Measurements from ENCODE around the gene TOM1L2.

TOM1L2 gene

DNA sequence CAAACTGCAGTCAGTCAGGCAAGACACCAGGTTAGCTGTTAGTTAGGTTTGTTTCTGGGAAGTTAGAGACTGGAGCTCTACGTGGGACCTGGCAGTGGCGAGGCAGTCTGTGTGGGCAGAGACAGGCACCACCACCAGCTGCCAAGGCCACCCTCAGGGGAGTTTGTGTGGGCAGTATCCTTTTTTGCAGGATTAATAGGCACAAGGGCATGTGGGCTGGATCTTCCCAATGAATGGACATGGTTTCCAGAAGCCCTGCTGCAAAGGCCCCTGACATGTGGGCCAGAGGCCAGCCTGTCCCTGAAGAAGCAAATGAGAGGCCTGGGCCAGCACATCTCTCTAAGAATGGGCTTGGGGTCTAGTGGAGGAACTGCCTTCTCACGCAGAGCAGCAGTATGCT is 116.2 kb downstream of the TOM1L2 start:
- Histone ChIP-seq H4K5ac (ENCODE audit: low read length) (no peak overlapping the region), H2AK5ac (ENCODE audit: low read length) (no peak overlapping the region), H2BK15ac (replicated peaks; ENCODE audit: low read depth) (no peak overlapping the region), H3K4me3 (ENCODE audit: low read length) (no peak overlapping the region), H3K27ac (ENCODE audit: low read depth, low read length) (no peak overlapping the region), H3K36me3 (ENCODE audit: control insufficient read depth, insufficient read depth, low read length) (no peaks in the 10 kb centered on the region), H3K4me2 (ENCODE audit: low read length) (no peak overlapping the region), H2BK120ac (ENCODE audit: low read depth, low read length) (no peak overlapping the region), H3K18ac (ENCODE audit: low read length) (no peak overlapping the region), H3K79me2 (ENCODE audit: control insufficient read depth, insufficient read depth, low read length) (no peaks in the 10 kb centered on the region), H3K27me3 (ENCODE audit: insufficient read depth, low read length, poor library complexity) (no peaks in the 10 kb centered on the region), H3K79me1 (ENCODE audit: low read length) (no peaks in the 10 kb centered on the region), H4K8ac (ENCODE audit: low read depth, low read length) (no peak overlapping the region), H3K23ac (ENCODE audit: low read length) (no peak overlapping the region), H3K4me1 (ENCODE audit: control insufficient read depth, low read depth, low read length) (no peaks in the 10 kb centered on the region), H3K4ac (ENCODE audit: low read depth, low read length) (no peak overlapping the region), H3K9ac (ENCODE audit: low read length) (no peak overlapping the region), H3K56ac (ENCODE audit: low read length) (no peak overlapping the region), H2BK5ac (ENCODE audit: low read length) (no peak overlapping the region)
- no CpG with 5 or more reads among the region's 3 CpGs for WGBS (ENCODE audit: extremely low coverage, insufficient coverage, low lambda C conversion rate)
- no peak for DNase-seq

- Histone ChIP-seq H3K79me1 (ENCODE audit: low read length) (no peaks in the 10 kb centered on the region), H3K27me3 (ENCODE audit: insufficient read depth, low read length, poor library complexity) (no peaks in the 10 kb centered on the region), H4K8ac (ENCODE audit: low read depth, low read length) (no peak overlapping the region), H3K4me3 (ENCODE audit: low read length) (no peak overlapping the region), H2BK120ac (ENCODE audit: low read depth, low read length) (no peak overlapping the region), H3K23ac (ENCODE audit: low read length) (no peak overlapping the region), H3K4me2 (ENCODE audit: low read length) (no peak overlapping the region), H3K9ac (ENCODE audit: low read length) (no peak overlapping the region), H2BK15ac (replicated peaks; ENCODE audit: low read depth) (no peak overlapping the region), H2BK5ac (ENCODE audit: low read length) (no peak overlapping the region), H3K27ac (ENCODE audit: low read depth, low read length) (no peak overlapping the region), H2AK5ac (ENCODE audit: low read length) (no peak overlapping the region), H3K18ac (ENCODE audit: low read length) (no peak overlapping the region), H3K56ac (ENCODE audit: low read length) (no peak overlapping the region), H3K4me1 (ENCODE audit: control insufficient read depth, low read depth, low read length) (no peaks in the 10 kb centered on the region), H3K4ac (ENCODE audit: low read depth, low read length) (no peak overlapping the region), H3K36me3 (ENCODE audit: control insufficient read depth, insufficient read depth, low read length) (no peaks in the 10 kb centered on the region), H3K79me2 (ENCODE audit: control insufficient read depth, insufficient read depth, low read length) (no peaks in the 10 kb centered on the region), H4K5ac (ENCODE audit: low read length) (no peak overlapping the region)
- WGBS (ENCODE audit: extremely low coverage, insufficient coverage, low lambda C conversion rate), result no CpG with 5 or more reads among the region's 8 CpGs
- no peak for DNase-seq
These were observed 118.3 kb downstream of the TOM1L2 start for GRCh38 chr17:17853811-17854447.

GRCh38 chr17:17852930-17853329 is 119.3 kb downstream of the TOM1L2 start:
- H4K5ac ChIP-seq (ENCODE audit: low read length), result no peak overlapping the region
- no peak overlapping the region for H3K4me2 ChIP-seq (ENCODE audit: low read length)

GRCh38 chr17:17851103-17852002 is 120.8 kb downstream of the TOM1L2 start:
- Histone ChIP-seq H4K8ac (ENCODE audit: low read depth, low read length) (no peak overlapping the region), H3K4me3 (ENCODE audit: low read length) (no peak overlapping the region), H3K9ac (ENCODE audit: low read length) (no peak overlapping the region), H3K27ac (ENCODE audit: low read depth, low read length) (no peak overlapping the region), H3K79me2 (ENCODE audit: control insufficient read depth, insufficient read depth, low read length) (no peaks in the 10 kb centered on the region), H3K18ac (ENCODE audit: low read length) (no peak overlapping the region), H3K4me2 (ENCODE audit: low read length) (no peak overlapping the region), H2BK5ac (ENCODE audit: low read length) (no peak overlapping the region), H3K4me1 (ENCODE audit: control insufficient read depth, low read depth, low read length) (no peaks in the 10 kb centered on the region), H3K4ac (ENCODE audit: low read depth, low read length) (no peak overlapping the region), H3K36me3 (ENCODE audit: control insufficient read depth, insufficient read depth, low read length) (no peaks in the 10 kb centered on the region), H2AK5ac (ENCODE audit: low read length) (no peak overlapping the region), H3K23ac (ENCODE audit: low read length) (no peak overlapping the region), H2BK120ac (ENCODE audit: low read depth, low read length) (no peak overlapping the region), H4K5ac (ENCODE audit: low read length) (no peak overlapping the region), H3K27me3 (ENCODE audit: insufficient read depth, low read length, poor library complexity) (no peaks in the 10 kb centered on the region), H3K56ac (ENCODE audit: low read length) (no peak overlapping the region), H3K79me1 (ENCODE audit: low read length) (no peaks in the 10 kb centered on the region), H2BK15ac (replicated peaks; ENCODE audit: low read depth) (no peak overlapping the region)
- no CpG with 5 or more reads among the region's 21 CpGs for WGBS (ENCODE audit: extremely low coverage, insufficient coverage, low lambda C conversion rate)
- DNase-seq, result no peak

More at GRCh38 chr17:17852930-17853329, 119.3 kb downstream of the TOM1L2 start:
- Histone ChIP-seq H3K27me3 (ENCODE audit: insufficient read depth, low read length, poor library complexity) (no peaks in the 10 kb centered on the region), H3K4me1 (ENCODE audit: control insufficient read depth, low read depth, low read length) (no peaks in the 10 kb centered on the region), H3K4me3 (ENCODE audit: low read length) (no peak overlapping the region), H3K79me1 (ENCODE audit: low read length) (no peaks in the 10 kb centered on the region), H2BK120ac (ENCODE audit: low read depth, low read length) (no peak overlapping the region), H3K79me2 (ENCODE audit: control insufficient read depth, insufficient read depth, low read length) (no peaks in the 10 kb centered on the region), H4K8ac (ENCODE audit: low read depth, low read length) (no peak overlapping the region), H2BK15ac (replicated peaks; ENCODE audit: low read depth) (no peak overlapping the region), H3K27ac (ENCODE audit: low read depth, low read length) (no peak overlapping the region), H3K56ac (ENCODE audit: low read length) (no peak overlapping the region), H3K9ac (ENCODE audit: low read length) (no peak overlapping the region), H3K23ac (ENCODE audit: low read length) (peak overlapping the region; percentile 80), H2BK5ac (ENCODE audit: low read length) (no peak overlapping the region), H3K18ac (ENCODE audit: low read length) (no peak overlapping the region), H3K4ac (ENCODE audit: low read depth, low read length) (no peak overlapping the region), H3K36me3 (ENCODE audit: control insufficient read depth, insufficient read depth, low read length) (no peaks in the 10 kb centered on the region), H2AK5ac (ENCODE audit: low read length) (no peak overlapping the region)
- WGBS (ENCODE audit: extremely low coverage, insufficient coverage, low lambda C conversion rate), result no CpG with 5 or more reads among the region's 3 CpGs
- no peak for DNase-seq

DNA sequence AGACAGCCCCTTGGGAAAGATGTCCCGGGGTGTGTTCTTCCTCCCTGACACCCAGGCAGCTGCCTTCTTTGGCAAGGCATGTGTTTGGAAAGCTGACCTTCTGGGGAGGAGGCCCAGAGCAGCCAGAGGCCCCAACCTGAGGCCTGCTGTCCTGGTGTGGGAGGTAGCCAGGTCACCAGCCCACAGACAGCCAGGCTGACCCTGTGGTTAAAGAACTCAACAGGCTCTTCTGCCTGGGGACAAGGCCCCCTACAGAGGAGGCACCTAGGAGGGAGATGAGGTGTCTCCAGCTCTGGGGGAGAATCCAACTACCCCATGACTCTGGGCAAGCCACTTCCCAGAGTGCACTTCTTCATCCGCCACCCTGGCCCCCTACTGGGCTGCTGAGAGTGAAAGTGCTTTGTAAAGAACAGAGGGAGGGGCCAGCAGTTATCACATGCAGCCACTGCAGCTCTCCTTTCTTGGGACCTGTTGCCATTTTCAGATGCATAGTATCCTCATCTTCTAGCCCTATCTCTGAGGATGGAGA is 122.3 kb downstream of the TOM1L2 start:
- no peak overlapping the region for H4K5ac ChIP-seq (ENCODE audit: low read length)
- H3K36me3 ChIP-seq (ENCODE audit: control insufficient read depth, insufficient read depth, low read length), result no peaks in the 10 kb centered on the region
- H2BK15ac ChIP-seq (replicated peaks; ENCODE audit: low read depth), result no peak overlapping the region
- H3K79me2 ChIP-seq (ENCODE audit: control insufficient read depth, insufficient read depth, low read length), result no peaks in the 10 kb centered on the region
- no peak overlapping the region for H3K4me2 ChIP-seq (ENCODE audit: low read length)
- no peak overlapping the region for H2BK5ac ChIP-seq (ENCODE audit: low read length)
- no peak overlapping the region for H3K23ac ChIP-seq (ENCODE audit: low read length)
- no peaks in the 10 kb centered on the region for H3K79me1 ChIP-seq (ENCODE audit: low read length)
- no peak overlapping the region for H4K8ac ChIP-seq (ENCODE audit: low read depth, low read length)
- DNase-seq, result peak; percentile 75
- H3K18ac ChIP-seq (ENCODE audit: low read length), result no peak overlapping the region
- H3K27ac ChIP-seq (ENCODE audit: low read depth, low read length), result no peak overlapping the region
- no peak overlapping the region for H2AK5ac ChIP-seq (ENCODE audit: low read length)
- H3K4me3 ChIP-seq (ENCODE audit: low read length), result no peak overlapping the region
- no peaks in the 10 kb centered on the region for H3K27me3 ChIP-seq (ENCODE audit: insufficient read depth, low read length, poor library complexity)
- no peak overlapping the region for H3K9ac ChIP-seq (ENCODE audit: low read length)
- no peak overlapping the region for H3K4ac ChIP-seq (ENCODE audit: low read depth, low read length)
- WGBS (ENCODE audit: extremely low coverage, insufficient coverage, low lambda C conversion rate), result no CpG with 5 or more reads among the region's 2 CpGs
- H3K56ac ChIP-seq (ENCODE audit: low read length), result no peak overlapping the region
- no peak overlapping the region for H2BK120ac ChIP-seq (ENCODE audit: low read depth, low read length)
- no peaks in the 10 kb centered on the region for H3K4me1 ChIP-seq (ENCODE audit: control insufficient read depth, low read depth, low read length)
